Kidney (tissue), 14 donors: ENCODE results near the gene CHML. TPM values are rescaled to one million over a fixed set of nuclear protein-coding genes. Genes with fewer than 3 reads are reported as not detected.

Experiments
- DNase-seq, 5 donors: peaks; one replicate each; pipeline ENCODE4 v3.0.0-alpha.2; 2013 to 2020
- FAIRE-seq: peaks from 2 replicates; lab custom pipeline; 2012; peaks lifted over from hg19 to GRCh38; lab: Jason Lieb, UNC
- H3K27ac ChIP-seq, 2 donors: one replicate each; pipeline ENCODE4 v1.7.0; 2013; ENCODE audit warnings: low read depth in 2 of 2, low read length in 2 of 2, inconsistent platforms in 1 of 2
- H3K27me3 ChIP-seq: one replicate; pipeline ENCODE4 v1.7.1; 2013; ENCODE audit warnings: low read length, inconsistent platforms; ENCODE audit not compliant: control insufficient read depth, insufficient read depth
- H3K36me3 ChIP-seq, 3 donors: one replicate each; pipeline versions ENCODE4 v1.7.0 to v1.7.1; 2013; ENCODE audit warnings: low read length in 3 of 3, control low read depth in 1 of 3, inconsistent platforms in 1 of 3; ENCODE audit not compliant: insufficient read depth in 3 of 3, control insufficient read depth in 2 of 3
- H3K4me1 ChIP-seq, 3 donors: one replicate each; pipeline versions ENCODE4 v1.7.0 to v1.7.1; 2013; ENCODE audit warnings: low read length in 3 of 3, inconsistent platforms in 1 of 3, low read depth in 1 of 3; ENCODE audit not compliant: control insufficient read depth in 2 of 3, insufficient read depth in 2 of 3
- H3K4me3 ChIP-seq, 3 donors: one replicate each; pipeline versions ENCODE4 v1.7.0 to v1.8.1; 2013; ENCODE audit warnings: low read length in 3 of 3, control low read depth in 1 of 3, inconsistent platforms in 1 of 3
- H3K9ac ChIP-seq, 3 donors: one replicate each; pipeline versions ENCODE4 v1.7.0 to v1.7.1; 2013; ENCODE audit warnings: low read length in 3 of 3, control low read depth in 1 of 3, inconsistent platforms in 1 of 3
- H3K9me3 ChIP-seq, 3 donors: one replicate each; pipeline versions ENCODE4 v1.7.0 to v1.7.1; 2013; ENCODE audit warnings: low read length in 3 of 3, control low read depth in 1 of 3, inconsistent platforms in 1 of 3; ENCODE audit not compliant: control insufficient read depth in 2 of 3, insufficient read depth in 1 of 3
- CTCF ChIP-seq: IDR thresholded peaks from 3 replicates; pipeline ENCODE4 v1.5.1; 2012; ENCODE audit warnings: mild to moderate bottlenecking, moderate library complexity, borderline replicate concordance; ENCODE audit not compliant: insufficient read depth; ENCODE audit errors: extremely low read depth
- intact Hi-C: fragments of 100-400 bp; cut with DNase I; formaldehyde crosslinking; loops from one replicate; pipeline ENCODE4 v1.11.1; 2022
- polyA plus RNA-seq: library from polyadenylated mRNA; stranded (reverse); fragments of 350-450 nt; fragmentation: Illumina TruSeq; extraction: RNeasy Lipid Tissue Mini Kit (QIAGEN cat#74804); gene quantifications from one replicate; pipeline ENCODE4 v1.2.3, GENCODE V29; 2014; ENCODE audit warnings: low read depth, low replicate concordance; ENCODE audit not compliant: insufficient read depth
- total RNA-seq: library from RNA; stranded (reverse); fragmentation: NEBNext Ultra II Directional; extraction: Animal tissue kit (Norgen Biotek cat#: 25700); gene quantifications from one replicate; pipeline ENCODE4 v1.2.1, GENCODE V29; 2021
- donor health status: control.
- donor health status: control.
- donor health status: control.
- donor health status: control.
- donor health status: control.
- donor health status: DM: yes; HTN: yes; CAD: no.
- donor health status: Normal renal cell carcinoma (clear cell type).

The CHML gene
- total and polyA plus RNA-seq, 2 donors from 2014 or later, result 1.8 to 7.3 TPM

DNA sequence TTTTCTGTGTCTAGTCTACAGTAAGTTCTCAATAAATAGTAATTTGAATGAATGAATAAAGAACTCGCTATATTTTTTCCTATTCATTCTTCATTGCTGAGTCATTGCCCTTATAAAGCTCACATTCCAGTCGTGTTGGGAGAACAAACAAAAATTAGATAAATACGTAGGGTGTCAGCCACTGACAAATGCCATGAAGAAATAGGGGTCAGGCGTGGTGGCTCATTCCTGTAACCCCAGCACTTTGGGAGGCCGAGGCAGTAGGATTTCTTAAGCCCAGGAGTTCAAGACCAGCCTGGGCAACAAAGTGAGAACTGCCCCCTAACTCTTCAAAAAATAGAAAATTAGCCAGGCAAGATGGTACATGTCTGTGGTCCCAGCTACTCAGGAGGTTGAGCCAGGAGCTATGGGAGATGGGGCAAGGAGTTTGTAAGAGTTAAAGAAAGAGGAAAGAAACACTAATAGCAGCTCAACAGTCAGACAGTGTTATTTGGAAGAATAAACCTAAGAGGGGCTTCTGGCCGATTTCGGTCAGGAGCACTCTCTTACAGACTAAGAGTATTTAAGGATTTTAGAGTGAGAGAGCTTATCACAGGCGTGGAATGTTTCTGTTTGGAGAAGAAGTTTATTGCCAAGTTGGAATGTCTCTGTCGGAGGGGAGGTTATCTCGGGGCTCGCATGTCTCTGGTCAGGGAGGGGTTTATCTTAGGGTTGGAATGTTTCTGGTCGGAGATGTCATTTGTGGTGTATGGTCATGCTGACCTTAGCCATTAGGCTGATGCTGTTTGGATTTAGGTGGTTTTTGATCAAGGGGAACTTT is 1.8 kb upstream of the CHML start:
- intact Hi-C loops, result no loop called here
- no peak for FAIRE-seq
- H3K36me3 ChIP-seq, result no peaks in the 10 kb centered on the region

GRCh38 chr1:241640867-241641622 is 876 bp upstream of the CHML start:
- intact Hi-C loops, result no loop called here
- H3K9me3 ChIP-seq, result no peaks in the 10 kb centered on the region
- peak in 1 of 5 donors; percentile 58 for DNase-seq
- peak overlapping the region; percentile 25 to 54 for H3K27ac ChIP-seq
- no peak for FAIRE-seq
- TF ChIP-seq CTCF, result no peak
- peaks cover 0 to 3% (median 0%) of the 10 kb centered on the region in 3 donors for H3K4me1 ChIP-seq
- no peaks in the 10 kb centered on the region for H3K27me3 ChIP-seq
- no peaks in the 10 kb centered on the region for H3K36me3 ChIP-seq
- peak overlapping the region; percentile 62 to 83 (median 73) for H3K4me3 ChIP-seq
- H3K9ac ChIP-seq, result peak overlapping the region in 2 of 3 donors; percentile 35 to 59

More for the DNA sequence above, 1.8 kb upstream of the CHML start:
- Histone ChIP-seq H3K9me3 (no peaks in the 10 kb centered on the region), H3K27ac (no peak overlapping the region), H3K4me1 (peaks cover 0 to 3% (median 0%) of the 10 kb centered on the region in 3 donors), H3K9ac (no peak overlapping the region), H3K27me3 (no peaks in the 10 kb centered on the region), H3K4me3 (no peak overlapping the region)
- TF ChIP-seq CTCF, result no peak
- no peak for DNase-seq

- TF ChIP-seq CTCF, result no peak
- peaks cover 0 to 3% (median 0%) of the 10 kb centered on the region in 3 donors for H3K4me1 ChIP-seq
- peak; percentile 58 to 82 (median 59) for DNase-seq
- H3K27me3 ChIP-seq, result no peaks in the 10 kb centered on the region
- peak overlapping the region; percentile 90 to 98 (median 91) for H3K4me3 ChIP-seq
- FAIRE-seq, result no peak
- no peaks in the 10 kb centered on the region for H3K9me3 ChIP-seq
- intact Hi-C loops, result no loop called here
- H3K27ac ChIP-seq, result peak overlapping the region in 1 of 2 donors; percentile 61
- peak overlapping the region; percentile 82 to 91 (median 83) for H3K9ac ChIP-seq
- H3K36me3 ChIP-seq, result no peaks in the 10 kb centered on the region
Observed at GRCh38 chr1:241639623-241640148, 483 bp downstream of the CHML start.
